Activated T-cell treated with anti-CD3 and anti-CD28 coated beads, Interleukin-2, amount 50 U/mL, for 24 hours (primary cell): ENCODE measurements around the gene ASCC2.

Source experiments
- DNase-seq: peaks from one replicate; pipeline ENCODE4 v3.0.0-alpha.2; 2020
- H3K27ac Mint-ChIP-seq: 2 replicates; pipeline ENCODE4 v1.8.0; 2020; ENCODE audit warnings: mild to moderate bottlenecking, mixed read lengths
- H3K27me3 Mint-ChIP-seq: 2 replicates; pipeline ENCODE4 v1.8.0; 2020; ENCODE audit warnings: mixed read lengths
- H3K36me3 Mint-ChIP-seq: 2 replicates; pipeline ENCODE4 v1.8.0; 2020; ENCODE audit warnings: low read depth, mixed read lengths
- H3K4me1 Mint-ChIP-seq: 2 replicates; pipeline ENCODE4 v1.8.0; 2020; ENCODE audit warnings: low read depth, mixed read lengths
- H3K4me3 Mint-ChIP-seq: 2 replicates; pipeline ENCODE4 v1.8.0; 2020; ENCODE audit warnings: mild to moderate bottlenecking, moderate library complexity, mixed read lengths
- H3K9me3 Mint-ChIP-seq: 2 replicates; pipeline ENCODE4 v1.8.0; 2020; ENCODE audit warnings: mixed read lengths

The ASCC2 gene

GRCh38 chr22:29753808-29754657 lies 84.0 kb downstream of the ASCC2 start:
- peaks cover 13% of the 10 kb centered on the region for H3K36me3 Mint-ChIP-seq
- no peak overlapping the region for H3K27ac Mint-ChIP-seq
- no peak for DNase-seq
- no peaks in the 10 kb centered on the region for H3K27me3 Mint-ChIP-seq
- H3K9me3 Mint-ChIP-seq = no peaks in the 10 kb centered on the region
- H3K4me1 Mint-ChIP-seq = peaks cover 16% of the 10 kb centered on the region
- no peak overlapping the region for H3K4me3 Mint-ChIP-seq

DNA sequence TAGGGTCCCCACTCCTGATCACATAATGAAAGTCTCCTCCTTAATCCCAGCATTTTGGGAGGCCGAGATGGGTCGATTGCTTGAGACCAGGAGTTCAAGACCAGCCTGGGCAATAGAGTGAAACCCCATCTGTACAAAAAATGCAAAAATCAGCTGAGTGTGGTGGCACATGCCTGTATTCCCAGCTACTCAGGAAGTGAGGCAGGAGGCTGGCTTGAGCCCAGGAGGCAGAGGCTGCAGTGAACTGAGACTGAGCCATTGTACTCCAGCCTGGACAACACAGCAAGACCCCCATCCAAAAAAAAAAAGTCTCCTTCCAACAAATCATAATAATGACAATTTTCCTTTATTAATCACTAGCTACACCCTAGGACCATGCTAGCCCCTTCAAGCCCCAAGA lies 86.4 kb downstream of the ASCC2 start:
- Mint-ChIP-seq H3K36me3 (peaks cover 30% of the 10 kb centered on the region), H3K27ac (peak overlapping the region; percentile 86), H3K9me3 (no peaks in the 10 kb centered on the region), H3K4me3 (no peak overlapping the region), H3K27me3 (no peaks in the 10 kb centered on the region), H3K4me1 (peaks cover 16% of the 10 kb centered on the region)
- DNase-seq = no peak

- H3K36me3 Mint-ChIP-seq = peaks cover 32% of the 10 kb centered on the region
- no peak for DNase-seq
- no peak overlapping the region for H3K4me3 Mint-ChIP-seq
- H3K27ac Mint-ChIP-seq = peak overlapping the region; percentile 86
- no peaks in the 10 kb centered on the region for H3K9me3 Mint-ChIP-seq
- H3K4me1 Mint-ChIP-seq = peaks cover 16% of the 10 kb centered on the region
- no peaks in the 10 kb centered on the region for H3K27me3 Mint-ChIP-seq
Observed at GRCh38 chr22:29750559-29751538, 87.2 kb downstream of the ASCC2 start.

DNA sequence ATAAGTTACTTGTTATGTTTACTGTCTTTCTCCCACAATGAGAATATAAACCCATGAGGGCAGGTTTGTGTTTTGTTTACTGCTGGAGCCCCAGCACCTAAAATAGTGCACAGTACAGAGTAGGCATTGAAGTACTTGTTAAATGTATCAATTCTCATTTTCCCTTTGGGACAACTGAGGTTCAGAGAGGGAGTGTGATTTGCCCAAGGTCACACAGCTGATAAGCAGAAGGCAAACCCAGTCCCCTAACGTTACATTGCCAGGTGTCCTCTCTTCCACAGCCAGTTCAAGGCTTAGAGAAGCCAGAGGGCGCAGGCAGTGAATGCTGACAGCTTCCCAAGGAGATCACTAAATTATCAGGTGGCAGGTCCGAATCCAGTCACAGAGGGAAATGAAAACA lies 88.0 kb downstream of the ASCC2 start:
- Mint-ChIP-seq H3K36me3 (peaks cover 36% of the 10 kb centered on the region), H3K4me1 (peaks cover 16% of the 10 kb centered on the region), H3K4me3 (no peak overlapping the region), H3K9me3 (no peaks in the 10 kb centered on the region), H3K27me3 (no peaks in the 10 kb centered on the region), H3K27ac (peak overlapping the region; percentile 86)
- DNase-seq = no peak

DNA sequence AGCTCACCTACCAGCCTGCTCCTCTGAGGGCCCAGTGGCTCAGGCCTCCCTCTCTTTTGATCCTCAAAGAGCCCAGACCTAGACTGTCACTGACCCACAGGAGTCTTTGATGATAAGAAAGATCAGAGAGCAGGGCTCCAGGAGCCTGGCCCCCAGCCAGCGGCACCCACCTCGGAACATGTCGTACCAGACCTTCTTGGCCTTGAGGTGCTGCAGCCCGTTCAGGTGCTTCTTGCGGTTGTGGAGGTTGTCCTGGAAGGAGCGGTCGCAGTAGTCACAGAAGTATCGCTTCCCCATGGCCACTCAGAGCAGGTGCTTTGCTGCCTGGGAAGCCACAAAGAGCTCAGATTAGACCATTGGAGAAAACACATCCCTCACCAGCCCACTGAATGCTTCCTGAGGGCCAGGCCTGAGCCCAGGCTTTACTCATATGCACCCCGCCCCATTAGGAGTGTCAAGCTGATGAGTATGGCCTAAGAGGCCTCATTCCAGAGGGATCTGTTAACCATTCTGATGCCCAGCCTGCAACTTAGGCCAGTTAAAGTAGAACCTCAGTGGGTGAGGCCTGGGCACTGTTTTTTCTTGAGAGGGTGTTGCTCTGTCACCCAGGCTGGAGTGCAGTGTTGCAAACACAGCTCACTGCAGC lies 89.7 kb downstream of the ASCC2 start:
- H3K36me3 Mint-ChIP-seq = peaks cover 36% of the 10 kb centered on the region
- H3K27ac Mint-ChIP-seq = no peak overlapping the region
- H3K4me1 Mint-ChIP-seq = peaks cover 16% of the 10 kb centered on the region
- H3K27me3 Mint-ChIP-seq = no peaks in the 10 kb centered on the region
- no peaks in the 10 kb centered on the region for H3K9me3 Mint-ChIP-seq
- no peak for DNase-seq
- H3K4me3 Mint-ChIP-seq = no peak overlapping the region

DNA sequence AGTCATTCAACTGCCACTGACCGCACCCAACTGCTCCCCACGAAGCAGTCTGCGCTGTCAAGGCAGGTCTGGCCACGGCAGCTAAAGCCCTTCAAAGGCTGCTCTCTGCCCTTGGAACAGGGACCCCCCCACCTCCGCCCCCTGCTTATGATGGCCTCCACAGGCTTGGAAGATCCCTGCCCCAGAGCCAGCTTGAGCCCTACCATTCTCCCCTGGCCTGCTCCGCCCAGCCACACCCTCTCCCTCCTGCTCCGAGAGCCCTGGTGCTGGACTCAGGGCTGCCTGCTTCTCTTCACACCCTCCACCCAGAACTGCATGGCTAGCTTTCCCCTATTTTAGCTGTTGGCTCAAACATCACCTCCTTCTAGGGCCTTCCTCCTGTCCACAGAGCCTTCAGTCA lies 90.2 kb downstream of the ASCC2 start:
- Mint-ChIP-seq H3K4me3 (no peak overlapping the region), H3K9me3 (no peaks in the 10 kb centered on the region), H3K27me3 (no peaks in the 10 kb centered on the region), H3K4me1 (peaks cover 16% of the 10 kb centered on the region), H3K36me3 (peaks cover 36% of the 10 kb centered on the region), H3K27ac (no peak overlapping the region)
- DNase-seq = no peak

DNA sequence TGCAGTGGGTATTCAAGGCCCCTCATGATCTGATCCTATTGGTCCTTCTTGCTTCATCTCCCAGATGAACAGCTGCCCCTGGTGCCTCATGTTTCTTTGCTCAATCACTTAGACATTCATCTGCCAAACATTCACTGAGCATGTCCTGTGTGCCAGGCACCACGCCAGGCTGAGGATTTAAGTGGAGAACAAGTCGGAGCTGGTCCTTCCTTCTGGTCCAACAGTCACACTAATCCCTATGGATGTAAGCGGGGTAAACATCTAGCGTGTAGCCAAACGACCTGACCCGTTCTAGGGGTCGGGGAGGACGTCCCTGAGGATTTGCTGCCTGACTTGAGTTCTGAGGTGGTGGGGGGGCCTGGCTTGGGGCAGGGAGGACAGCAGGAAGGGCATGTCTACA lies 93.2 kb downstream of the ASCC2 start:
- Mint-ChIP-seq H3K36me3 (peaks cover 47% of the 10 kb centered on the region), H3K27me3 (no peaks in the 10 kb centered on the region), H3K4me3 (no peak overlapping the region), H3K9me3 (no peaks in the 10 kb centered on the region), H3K4me1 (no peaks in the 10 kb centered on the region), H3K27ac (no peak overlapping the region)
- DNase-seq = no peak

DNA sequence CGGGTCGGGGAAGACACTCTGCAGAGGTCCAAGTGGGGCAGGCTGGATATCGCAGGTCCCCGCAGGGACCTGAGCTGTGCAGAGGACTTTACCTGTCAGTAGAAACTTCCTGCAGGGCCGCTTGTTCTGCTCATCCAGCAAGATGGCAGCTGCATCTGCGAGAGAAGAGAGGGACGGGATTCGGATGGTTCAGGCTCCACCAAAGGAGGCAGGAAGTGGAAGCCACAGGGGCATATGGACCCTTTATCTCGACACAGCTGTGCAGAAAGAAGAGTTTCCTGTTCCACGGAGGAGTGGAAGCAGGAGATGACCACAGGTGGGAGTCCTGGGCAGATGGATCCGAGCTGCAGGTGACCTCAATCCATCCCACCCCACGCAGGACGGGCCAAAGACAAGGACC lies 95.7 kb downstream of the ASCC2 start:
- H3K36me3 Mint-ChIP-seq = peaks cover 45% of the 10 kb centered on the region

DNA sequence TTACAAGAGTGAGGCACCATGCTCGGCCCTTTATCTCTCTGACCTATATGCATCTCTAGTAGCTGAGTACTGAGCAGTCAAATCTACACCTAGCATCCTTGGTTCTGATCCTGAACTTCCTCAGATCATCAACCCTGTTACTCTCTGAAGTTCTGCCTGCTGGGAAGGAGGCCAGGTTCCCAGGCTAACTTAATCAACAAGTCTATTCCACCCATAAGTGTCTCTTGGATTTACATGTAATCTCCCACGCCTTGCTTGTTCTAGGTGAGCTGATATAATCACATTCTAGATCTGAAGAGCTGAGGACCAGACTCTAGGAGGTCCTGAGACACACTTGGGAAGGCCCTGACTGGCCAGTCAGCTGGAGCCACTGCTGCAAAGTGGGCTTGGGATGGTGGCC lies 96.1 kb downstream of the ASCC2 start:
- no peak overlapping the region for H3K27ac Mint-ChIP-seq
- no peak overlapping the region for H3K4me3 Mint-ChIP-seq
- peaks cover 44% of the 10 kb centered on the region for H3K36me3 Mint-ChIP-seq
- no peak for DNase-seq
- no peaks in the 10 kb centered on the region for H3K4me1 Mint-ChIP-seq
- no peaks in the 10 kb centered on the region for H3K9me3 Mint-ChIP-seq
- no peaks in the 10 kb centered on the region for H3K27me3 Mint-ChIP-seq

More for the DNA sequence above, 95.7 kb downstream of the ASCC2 start:
- no peaks in the 10 kb centered on the region for H3K9me3 Mint-ChIP-seq
- H3K27me3 Mint-ChIP-seq = no peaks in the 10 kb centered on the region
- H3K4me3 Mint-ChIP-seq = no peak overlapping the region
- no peak for DNase-seq
- no peak overlapping the region for H3K27ac Mint-ChIP-seq
- H3K4me1 Mint-ChIP-seq = no peaks in the 10 kb centered on the region

GRCh38 chr22:29740216-29740615 lies 97.9 kb downstream of the ASCC2 start:
- no peaks in the 10 kb centered on the region for H3K27me3 Mint-ChIP-seq
- no peaks in the 10 kb centered on the region for H3K4me1 Mint-ChIP-seq
- H3K4me3 Mint-ChIP-seq = no peak overlapping the region
- no peak for DNase-seq
- H3K27ac Mint-ChIP-seq = no peak overlapping the region
- peaks cover 38% of the 10 kb centered on the region for H3K36me3 Mint-ChIP-seq
- no peaks in the 10 kb centered on the region for H3K9me3 Mint-ChIP-seq

GRCh38 chr22:29739346-29739875 lies 98.7 kb downstream of the ASCC2 start:
- H3K9me3 Mint-ChIP-seq = no peaks in the 10 kb centered on the region
- H3K4me1 Mint-ChIP-seq = no peaks in the 10 kb centered on the region
- H3K27ac Mint-ChIP-seq = no peak overlapping the region
- H3K27me3 Mint-ChIP-seq = no peaks in the 10 kb centered on the region
- H3K36me3 Mint-ChIP-seq = peaks cover 39% of the 10 kb centered on the region
- H3K4me3 Mint-ChIP-seq = no peak overlapping the region
- DNase-seq = no peak
